ENCODE data around the gene HDAC4.

HDAC4 gene

DNA sequence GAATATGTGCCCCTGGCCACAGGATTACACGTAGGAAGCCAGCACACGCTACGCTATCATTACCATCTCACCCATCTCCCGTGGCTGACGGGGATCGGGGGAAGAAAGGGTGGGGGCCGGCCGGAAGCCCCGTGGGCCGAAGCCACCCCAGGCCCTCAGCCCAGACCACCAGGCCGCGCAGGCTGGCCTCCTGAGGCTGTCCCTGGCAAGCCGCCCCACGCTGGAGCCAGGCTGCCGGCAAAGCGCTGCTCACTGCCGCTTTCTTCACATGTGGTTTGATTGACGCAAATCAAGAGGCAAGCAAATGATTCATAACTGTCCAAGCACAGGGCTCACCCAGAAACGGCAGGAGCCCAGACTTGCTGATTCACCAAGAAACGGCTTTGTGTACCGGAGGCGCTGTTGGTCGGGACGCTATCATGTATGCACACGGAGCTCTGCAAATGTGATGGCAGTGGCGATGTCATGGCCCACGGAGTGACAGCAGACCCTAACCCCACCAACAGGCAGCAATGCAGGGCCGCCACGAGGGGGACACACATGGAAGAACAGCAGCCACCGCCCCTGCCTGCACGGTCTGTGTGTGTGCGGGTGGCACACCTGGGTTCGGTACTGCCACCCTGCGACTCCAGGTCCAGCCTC, 125.7 kb downstream of the HDAC4 start:
- no peaks in the 10 kb centered on the region for H3K27me3 ChIP-seq (ENCODE audit: insufficient read depth, low read length, poor library complexity, severe bottlenecking)
- H3K9ac ChIP-seq (ENCODE audit: low read depth, low read length, poor library complexity, severe bottlenecking) = peak overlapping the region; percentile 59
- TF ChIP-seq EZH2phosphoT487 (IDR thresholded peaks at IDR 0.05; ENCODE audit: borderline replicate concordance) = no peak
- TF ChIP-seq CTCF (conservative IDR thresholded peaks at IDR 0.05; ENCODE audit: low read length) = no peak; the same call in 1 of the 2 replicates
- peaks cover 5% of the 10 kb centered on the region for H4K20me1 ChIP-seq (ENCODE audit: insufficient read depth, low read length, poor library complexity, severe bottlenecking)
- no peaks in the 10 kb centered on the region for H3K9me2 ChIP-seq (replicated peaks; ENCODE audit: low read depth, low read length)
- H2AFZ ChIP-seq (ENCODE audit: low read length) = no peak overlapping the region
- peak overlapping the region; percentile 66 for H3K4me3 ChIP-seq (ENCODE audit: low read length, poor library complexity, severe bottlenecking)
- no peaks in the 10 kb centered on the region for H3K36me3 ChIP-seq (ENCODE audit: insufficient read depth, low read length)
- no peaks in the 10 kb centered on the region for H3K9me3 ChIP-seq (ENCODE audit: insufficient read depth, low read depth, low read length)
- H3K4me1 ChIP-seq (ENCODE audit: insufficient read depth, low read length, poor library complexity, severe bottlenecking) = peaks cover 47% of the 10 kb centered on the region
- no peaks in the 10 kb centered on the region for H3F3A ChIP-seq (ENCODE audit: low read depth)
- peaks cover 45% of the 10 kb centered on the region; the same call in 1 of the 2 replicates for H3K79me2 ChIP-seq (ENCODE audit: insufficient read depth, low read length)
- peak overlapping the region; percentile 85 for H3K4me2 ChIP-seq (ENCODE audit: low read depth, low read length, poor library complexity, severe bottlenecking)

DNA sequence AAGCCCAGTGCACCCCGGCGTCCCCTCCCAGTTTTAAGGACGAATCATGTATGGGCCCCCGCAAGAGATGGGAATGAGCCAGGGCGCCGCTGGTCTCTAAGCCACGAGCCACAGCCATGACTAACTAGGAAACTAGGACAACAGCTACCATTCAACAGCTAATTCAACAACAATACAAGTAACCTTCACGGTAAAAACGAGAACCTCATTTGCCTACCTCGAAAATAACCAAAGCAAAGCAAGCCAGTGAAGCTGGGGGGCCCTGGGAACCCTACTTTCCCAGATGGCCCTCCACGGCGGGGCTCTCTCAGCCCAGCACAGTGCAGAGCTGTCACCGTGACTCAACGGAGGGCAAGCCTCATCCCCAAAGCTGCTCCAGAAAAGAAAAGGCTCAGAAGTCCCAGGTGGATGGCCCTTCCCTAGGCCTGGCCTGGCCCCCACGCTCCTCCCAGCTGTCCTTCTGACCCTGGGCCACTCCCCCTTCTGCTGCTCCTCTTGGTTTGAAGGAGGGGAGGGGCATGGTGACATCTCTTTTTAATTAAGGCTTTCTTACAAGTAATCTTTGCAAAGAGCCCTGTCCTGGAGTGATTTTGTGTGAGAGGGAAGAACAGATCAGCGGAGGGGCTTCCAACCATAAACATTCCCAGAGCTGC, 126.3 kb downstream of the HDAC4 start:
- Histone ChIP-seq H3F3A (ENCODE audit: low read depth) (no peaks in the 10 kb centered on the region), H3K9me2 (replicated peaks; ENCODE audit: low read depth, low read length) (no peaks in the 10 kb centered on the region), H3K4me2 (ENCODE audit: low read depth, low read length, poor library complexity, severe bottlenecking) (peak overlapping the region; percentile 85), H3K9ac (ENCODE audit: low read depth, low read length, poor library complexity, severe bottlenecking) (peak overlapping the region; percentile 59), H3K36me3 (ENCODE audit: insufficient read depth, low read length) (no peaks in the 10 kb centered on the region), H3K79me2 (ENCODE audit: insufficient read depth, low read length) (peaks cover 51% of the 10 kb centered on the region; the same call in 1 of the 2 replicates), H3K4me3 (ENCODE audit: low read length, poor library complexity, severe bottlenecking) (peak overlapping the region; percentile 66), H3K9me3 (ENCODE audit: insufficient read depth, low read depth, low read length) (no peaks in the 10 kb centered on the region), H4K20me1 (ENCODE audit: insufficient read depth, low read length, poor library complexity, severe bottlenecking) (peaks cover 5% of the 10 kb centered on the region), H3K27me3 (ENCODE audit: insufficient read depth, low read length, poor library complexity, severe bottlenecking) (no peaks in the 10 kb centered on the region), H3K4me1 (ENCODE audit: insufficient read depth, low read length, poor library complexity, severe bottlenecking) (peaks cover 53% of the 10 kb centered on the region), H2AFZ (ENCODE audit: low read length) (no peak overlapping the region)
- TF ChIP-seq CTCF (conservative IDR thresholded peaks at IDR 0.05; ENCODE audit: low read length) = no peak
- no peak for TF ChIP-seq EZH2phosphoT487 (IDR thresholded peaks at IDR 0.05; ENCODE audit: borderline replicate concordance)

GRCh38 chr2:239273280-239274234, 127.3 kb downstream of the HDAC4 start:
- Histone ChIP-seq H3K9me2 (replicated peaks; ENCODE audit: low read depth, low read length) (no peaks in the 10 kb centered on the region), H4K20me1 (ENCODE audit: insufficient read depth, low read length, poor library complexity, severe bottlenecking) (peaks cover 8% of the 10 kb centered on the region), H2AFZ (ENCODE audit: low read length) (no peak overlapping the region), H3K4me2 (ENCODE audit: low read depth, low read length, poor library complexity, severe bottlenecking) (no peak overlapping the region), H3K9ac (ENCODE audit: low read depth, low read length, poor library complexity, severe bottlenecking) (no peak overlapping the region), H3K4me1 (ENCODE audit: insufficient read depth, low read length, poor library complexity, severe bottlenecking) (peaks cover 60% of the 10 kb centered on the region), H3K9me3 (ENCODE audit: insufficient read depth, low read depth, low read length) (no peaks in the 10 kb centered on the region), H3K79me2 (ENCODE audit: insufficient read depth, low read length) (peaks cover 59% of the 10 kb centered on the region; the same call in 1 of the 2 replicates), H3K27me3 (ENCODE audit: insufficient read depth, low read length, poor library complexity, severe bottlenecking) (no peaks in the 10 kb centered on the region), H3F3A (ENCODE audit: low read depth) (no peaks in the 10 kb centered on the region), H3K4me3 (ENCODE audit: low read length, poor library complexity, severe bottlenecking) (no peak overlapping the region), H3K36me3 (ENCODE audit: insufficient read depth, low read length) (no peaks in the 10 kb centered on the region)
- TF ChIP-seq EZH2phosphoT487 (IDR thresholded peaks at IDR 0.05; ENCODE audit: borderline replicate concordance) (no peak), CTCF (conservative IDR thresholded peaks at IDR 0.05; ENCODE audit: low read length) (no peak)

Measured in Loucy (cell line).